HEK293 (cell line): Measurements from ENCODE around the gene COQ3.

Experiments
- CTCF ChIP-seq: fragments of 450-650 bp; formaldehyde crosslinking; IDR thresholded peaks from 2 replicates; pipeline ENCODE4 v1.5.1; 2016; ENCODE audit warnings: missing biosample characterization, missing genetic modification characterization
- REST ChIP-seq: fragments of 450-650 bp; formaldehyde crosslinking; IDR thresholded peaks from 2 replicates; pipeline ENCODE4 v1.5.1; 2016; ENCODE audit warnings: missing biosample characterization, missing genetic modification characterization
- SP2 ChIP-seq: fragments of 450-650 bp; formaldehyde crosslinking; IDR thresholded peaks from 2 replicates; pipeline ENCODE4 v1.5.1; 2016; ENCODE audit warnings: missing biosample characterization, missing genetic modification characterization
- TCF7L2 ChIP-seq: IDR thresholded peaks from 2 replicates; pipeline ENCODE4 v1.6.1; 2011; ENCODE audit warnings: low read depth, mild to moderate bottlenecking, inconsistent platforms, low read length, moderate library complexity, borderline replicate concordance
- ZBTB21 ChIP-seq: fragments of 450-650 bp; formaldehyde crosslinking; IDR thresholded peaks from 2 replicates; pipeline ENCODE4 v1.5.1; 2017; ENCODE audit warnings: missing biosample characterization, missing genetic modification characterization
- ZEB2 ChIP-seq: fragments of 450-650 bp; formaldehyde crosslinking; IDR thresholded peaks from 2 replicates; pipeline ENCODE4 v1.5.1; 2016; ENCODE audit warnings: missing biosample characterization, missing genetic modification characterization
- ZNF121 ChIP-seq: fragments of 450-650 bp; formaldehyde crosslinking; IDR thresholded peaks from 2 replicates; pipeline ENCODE4 v1.5.1; 2016; ENCODE audit warnings: missing biosample characterization, missing genetic modification characterization
- ZNF138 ChIP-seq: fragments of 450-650 bp; formaldehyde crosslinking; IDR thresholded peaks from 2 replicates; pipeline ENCODE4 v1.5.1; 2016; ENCODE audit warnings: missing biosample characterization, missing genetic modification characterization, borderline replicate concordance
- ZNF24 ChIP-seq: fragments of 450-650 bp; formaldehyde crosslinking; IDR thresholded peaks from 2 replicates; pipeline ENCODE4 v1.5.1; 2016; ENCODE audit warnings: missing biosample characterization, missing genetic modification characterization
- ZNF274 ChIP-seq, 2 experiments: fragments of 200-500 bp in 1 of 2; fragments of 450-650 bp in 1 of 2; sonication (Bioruptor generic) in 1 of 2; formaldehyde crosslinking in 1 of 2; IDR thresholded peaks; 2 replicates each; pipeline versions ENCODE4 v1.5.1 to v1.6.1; 2014 to 2016; ENCODE audit warnings: borderline replicate concordance in 1 of 2, inconsistent platforms in 1 of 2, low read length in 1 of 2, missing biosample characterization in 1 of 2, missing genetic modification characterization in 1 of 2
- ZNF529 ChIP-seq: fragments of 450-650 bp; formaldehyde crosslinking; IDR thresholded peaks from 2 replicates; pipeline ENCODE4 v1.5.1; 2017; ENCODE audit warnings: missing genetic modification characterization, missing biosample characterization; ENCODE audit not compliant: insufficient replicate concordance
- ZNF792 ChIP-seq: fragments of 450-650 bp; formaldehyde crosslinking; IDR thresholded peaks from 2 replicates; pipeline ENCODE4 v1.5.1; 2016; ENCODE audit warnings: missing biosample characterization, missing genetic modification characterization
- TF ChIP-seq, protein P1 (sequence below): fragments of 450-650 bp; formaldehyde crosslinking; IDR thresholded peaks from 2 replicates; pipeline ENCODE4; 2016; ENCODE audit warnings: missing biosample characterization, missing genetic modification characterization

DNA sequence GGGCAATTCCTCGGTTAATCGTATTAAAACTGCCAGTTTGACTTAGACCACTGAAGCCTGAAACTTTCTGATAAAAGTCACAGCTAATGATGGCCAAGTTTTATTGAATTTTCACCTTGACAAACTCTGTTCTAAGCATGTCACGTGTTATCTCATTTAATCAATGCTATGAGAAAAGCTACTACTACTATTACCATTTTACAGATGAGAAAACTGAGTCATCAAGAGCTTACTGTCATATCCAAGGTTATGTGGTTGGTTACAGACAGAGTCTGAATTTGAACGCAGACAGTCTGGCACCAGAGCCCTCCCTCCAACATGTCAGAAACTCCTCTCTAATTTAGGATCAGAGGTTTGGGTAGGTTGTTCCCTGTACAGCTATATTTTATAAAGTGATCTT lies 48.8 kb downstream of the COQ3 start:
- TF ChIP-seq ZNF24 (no peak), CTCF (tag by site-specific recombination) (no peak), TCF7L2 (no peak), SP2 (tag by site-specific recombination) (no peak), ZNF138 (no peak), ZEB2 (tag by site-specific recombination) (no peak), ZNF529 (tag by site-specific recombination) (no peak), ZBTB21 (tag by site-specific recombination) (no peak), ZNF792 (tag by site-specific recombination) (no peak), ZNF274 (IDR thresholded peaks at IDR 0.05; ENCODE audit: low read length) (no peak), ZNF274 (tag by site-specific recombination; IDR thresholded peaks at IDR 0.05; ENCODE audit: borderline replicate concordance) (no peak), REST (tag by site-specific recombination) (no peak), ZNF121 (no peak)
- TF ChIP-seq, protein P1, sequence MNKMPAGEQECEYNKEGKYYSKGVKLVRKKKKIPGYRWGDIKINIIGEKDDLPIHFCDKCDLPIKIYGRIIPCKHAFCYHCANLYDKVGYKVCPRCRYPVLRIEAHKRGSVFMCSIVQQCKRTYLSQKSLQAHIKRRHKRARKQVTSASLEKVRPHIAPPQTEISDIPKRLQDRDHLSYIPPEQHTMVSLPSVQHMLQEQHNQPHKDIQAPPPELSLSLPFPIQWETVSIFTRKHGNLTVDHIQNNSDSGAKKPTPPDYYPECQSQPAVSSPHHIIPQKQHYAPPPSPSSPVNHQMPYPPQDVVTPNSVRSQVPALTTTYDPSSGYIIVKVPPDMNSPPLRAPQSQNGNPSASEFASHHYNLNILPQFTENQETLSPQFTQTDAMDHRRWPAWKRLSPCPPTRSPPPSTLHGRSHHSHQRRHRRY (tag by site-specific recombination) = no peak
